HG03045 (cell line): ENCODE data around the gene SEC61A1.
A peak's percentile ranks its signal among the peaks of the same experiment; 100 is the strongest.

ENCODE experiments used
- ATAC-seq: cut with Tn5 transposase; IDR thresholded peaks from one replicate; pipeline ENCODE4 v1.9.1; 2021; ENCODE audit warnings: mild to moderate bottlenecking, moderate library complexity; ENCODE audit not compliant: unreplicated experiment

Gene SEC61A1

DNA sequence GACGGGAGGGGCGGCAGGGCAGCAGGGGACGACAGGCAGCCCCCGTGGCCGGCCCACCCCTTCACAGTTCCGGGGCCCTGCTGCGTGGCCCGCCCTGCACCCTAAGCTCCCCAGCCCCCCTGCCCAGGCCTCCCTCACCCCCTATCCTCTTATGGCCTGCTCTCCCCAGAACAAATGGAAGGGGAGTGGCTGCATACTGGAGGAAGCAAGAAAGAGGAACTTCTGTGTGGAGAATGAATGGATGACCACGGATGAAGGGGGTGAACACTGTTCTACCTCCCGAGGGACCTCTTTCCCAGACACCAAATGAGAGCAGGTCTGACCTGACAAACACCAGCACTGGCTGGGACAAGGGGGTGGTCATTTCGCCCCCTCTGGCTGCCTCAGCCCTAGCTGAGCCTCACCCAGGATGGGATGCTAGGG lies 25.0 kb downstream of the SEC61A1 start:
- ATAC-seq = no peak

DNA sequence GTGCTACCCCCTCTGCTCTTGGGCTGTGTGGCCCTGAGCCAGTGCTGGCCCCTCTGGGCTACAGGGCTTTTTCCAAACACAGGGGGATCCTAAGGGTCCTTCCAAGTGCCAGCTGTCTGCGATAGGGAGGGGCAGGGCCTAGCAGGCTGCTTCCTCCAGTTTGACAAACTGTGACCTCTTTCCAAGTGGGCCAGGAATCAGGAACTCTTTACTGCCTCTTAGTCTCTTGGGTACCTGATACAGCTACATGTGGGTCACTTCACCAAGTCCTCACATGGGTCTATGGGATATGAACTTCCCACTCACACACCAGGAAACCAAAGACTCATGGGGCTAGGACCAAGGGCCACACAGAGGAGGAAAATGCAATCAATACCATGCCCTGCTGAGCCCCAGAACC lies 25.4 kb downstream of the SEC61A1 start:
- no peak for ATAC-seq

DNA sequence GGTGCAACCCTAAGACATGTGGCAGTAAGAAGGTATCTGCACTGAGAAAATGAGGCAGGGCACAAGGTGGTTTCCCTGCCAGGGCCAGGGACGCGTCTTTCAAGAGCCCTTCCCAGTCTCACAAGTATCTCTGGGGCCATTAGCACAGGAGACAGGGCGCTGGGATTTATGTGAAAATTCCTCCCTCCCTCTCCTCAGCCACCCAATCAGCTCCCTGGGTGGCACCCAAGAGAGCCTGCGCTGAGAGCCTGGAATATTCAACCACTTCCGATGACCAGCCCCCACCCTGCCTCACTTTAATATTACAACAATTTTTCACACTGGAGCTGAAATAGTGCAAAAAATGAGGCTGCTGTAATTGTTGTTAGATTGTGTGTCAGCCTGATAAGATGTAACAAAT lies 26.1 kb downstream of the SEC61A1 start:
- ATAC-seq = no peak

DNA sequence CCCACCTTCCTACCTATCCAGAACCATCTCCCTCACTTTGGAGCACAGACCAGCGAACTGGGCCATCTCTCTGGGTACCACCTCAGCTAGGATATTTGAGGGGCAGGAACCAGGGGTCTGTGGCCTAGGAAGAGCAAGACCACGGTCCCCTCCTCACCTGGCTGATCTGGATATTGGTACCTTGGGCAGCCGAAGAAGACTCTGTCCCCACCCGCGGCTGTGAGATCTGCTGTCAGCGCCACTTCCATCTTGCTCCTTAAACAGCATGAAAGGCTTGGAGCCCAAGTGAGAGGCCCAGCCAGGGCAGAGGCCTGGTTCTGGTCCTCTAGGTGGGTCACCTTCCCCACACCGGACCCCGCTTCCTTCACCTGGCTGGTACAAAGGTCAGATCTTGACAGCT lies 26.6 kb downstream of the SEC61A1 start:
- ATAC-seq = no peak

DNA sequence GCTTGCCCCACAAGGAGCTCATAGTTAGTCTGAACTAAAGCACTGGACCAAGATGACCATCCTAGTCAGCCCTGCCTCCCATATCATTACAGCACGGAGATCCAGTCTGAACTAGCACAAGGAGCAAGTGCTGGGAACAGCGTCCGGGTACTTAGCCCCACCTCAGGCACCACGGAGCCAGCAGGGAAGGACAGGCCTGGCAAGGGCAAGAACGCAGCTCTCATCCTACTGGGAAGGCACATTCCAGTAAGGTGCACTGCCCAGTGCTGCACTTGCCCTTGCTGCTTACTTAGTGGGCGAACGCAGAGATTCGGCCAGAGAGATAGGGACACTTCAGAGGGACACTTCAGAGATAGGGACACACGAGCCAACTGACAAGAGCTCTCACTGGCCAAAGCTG lies 27.6 kb downstream of the SEC61A1 start:
- ATAC-seq = no peak

DNA sequence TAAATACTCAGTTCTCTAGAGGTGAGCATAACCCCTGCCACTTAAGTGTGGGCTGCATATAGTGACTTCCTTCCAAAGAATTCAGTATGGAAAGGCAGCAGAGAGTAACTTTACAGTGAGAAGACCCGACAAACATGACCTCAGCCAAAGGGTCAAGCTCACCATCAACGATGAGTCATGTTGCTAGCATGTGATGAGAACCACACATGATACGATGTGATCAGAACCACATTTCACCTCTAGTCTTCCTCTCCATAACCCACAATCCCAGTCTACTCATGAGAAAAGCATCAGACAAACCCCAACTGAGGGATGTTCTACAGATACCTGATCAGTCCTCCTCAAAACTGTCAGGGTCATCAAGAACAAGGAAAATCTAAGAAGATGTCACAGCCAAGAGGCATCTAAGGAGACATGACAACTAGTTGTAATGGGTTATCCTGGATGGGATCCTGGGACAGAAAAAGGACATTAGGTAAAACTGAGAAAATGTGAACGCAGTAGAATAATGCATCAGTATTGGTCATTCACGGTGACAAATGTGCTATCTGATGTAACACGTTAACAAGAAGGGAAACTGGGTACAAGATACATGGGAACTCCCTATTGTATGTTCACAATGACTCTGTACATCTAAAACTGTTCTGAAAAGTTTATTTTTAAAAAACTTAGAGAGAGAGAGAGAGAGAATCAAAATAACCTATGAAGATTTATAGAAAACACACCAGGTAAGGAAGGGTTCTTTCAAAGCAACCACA lies 28.3 kb downstream of the SEC61A1 start:
- no peak for ATAC-seq

DNA sequence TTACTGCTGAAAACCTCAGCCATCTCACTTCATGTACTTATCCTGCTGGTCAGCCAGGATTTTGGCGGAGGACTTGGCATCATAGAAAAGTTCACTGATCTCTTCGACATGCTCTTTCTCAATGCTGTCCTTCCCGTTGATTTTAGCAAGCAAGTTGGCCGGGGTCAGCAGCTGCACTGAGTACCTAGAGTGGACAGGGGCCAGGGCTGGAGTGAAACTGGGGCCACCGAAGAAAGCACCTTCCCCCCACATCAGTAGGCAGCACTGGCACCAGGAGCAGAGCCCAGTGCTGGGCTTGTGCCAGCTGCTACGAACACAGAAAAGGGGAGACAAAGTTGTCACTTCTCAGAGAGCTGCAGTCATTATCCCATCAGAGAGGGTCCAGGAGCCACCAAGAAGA lies 29.0 kb downstream of the SEC61A1 start:
- ATAC-seq = no peak

DNA sequence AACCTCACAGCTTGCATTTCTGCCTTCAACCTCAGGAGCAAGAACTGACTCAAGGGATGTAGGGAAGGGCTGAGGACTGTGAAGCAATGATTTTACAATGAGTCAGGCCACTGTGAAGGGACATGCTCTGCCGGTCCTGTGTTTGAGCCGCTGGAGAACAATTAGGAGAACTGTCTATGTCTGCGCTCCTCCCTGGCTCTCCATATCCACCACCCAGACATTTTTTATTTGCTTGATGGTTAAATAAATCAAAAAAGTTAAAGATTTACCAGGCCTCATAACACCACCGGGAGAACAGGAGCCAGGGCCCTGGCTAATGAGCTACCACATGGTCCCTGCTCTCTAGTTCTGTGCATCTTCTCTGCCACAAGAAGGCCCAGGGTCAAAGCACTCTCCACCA lies 29.6 kb downstream of the SEC61A1 start:
- no peak for ATAC-seq

DNA sequence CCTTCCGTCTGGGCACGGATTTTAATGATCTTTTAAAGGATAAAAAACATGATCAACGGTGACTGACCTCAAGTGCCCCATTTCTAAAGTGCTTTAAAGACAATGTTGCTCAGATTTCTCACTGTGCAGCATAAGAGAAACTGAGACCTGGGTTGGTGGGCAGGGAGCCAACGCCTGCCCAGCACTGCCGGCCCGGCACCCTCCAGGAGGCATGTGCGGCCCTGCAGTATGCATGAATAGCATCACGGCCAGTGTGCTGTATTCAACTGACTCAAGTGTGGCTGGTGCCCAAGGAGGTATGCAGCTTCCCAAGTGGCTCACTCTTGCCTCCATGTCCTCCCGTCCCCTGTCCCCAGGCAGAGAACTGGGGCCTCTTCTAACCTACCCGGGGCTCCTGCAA lies 30.3 kb downstream of the SEC61A1 start:
- ATAC-seq = no peak

DNA sequence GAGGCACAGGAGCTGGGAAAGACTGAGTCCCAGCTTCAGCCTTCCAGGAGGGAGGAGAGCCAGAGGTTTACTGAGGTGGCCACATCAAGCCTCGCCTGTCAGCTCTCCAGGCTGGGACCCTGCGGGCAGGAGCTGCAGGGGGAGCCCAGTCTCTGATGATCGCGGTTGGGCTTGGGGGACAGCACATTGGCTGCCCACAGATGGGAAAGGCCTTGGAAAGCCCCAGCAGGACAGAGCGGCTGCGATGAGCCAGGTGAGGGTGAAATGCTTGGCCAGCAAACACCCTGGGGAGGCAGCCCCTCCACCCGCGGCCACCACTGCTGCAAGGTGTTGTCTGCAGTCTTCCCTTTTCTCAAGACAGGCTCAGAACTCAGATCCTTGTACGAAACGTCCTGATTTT lies 31.2 kb downstream of the SEC61A1 start:
- no peak for ATAC-seq

DNA sequence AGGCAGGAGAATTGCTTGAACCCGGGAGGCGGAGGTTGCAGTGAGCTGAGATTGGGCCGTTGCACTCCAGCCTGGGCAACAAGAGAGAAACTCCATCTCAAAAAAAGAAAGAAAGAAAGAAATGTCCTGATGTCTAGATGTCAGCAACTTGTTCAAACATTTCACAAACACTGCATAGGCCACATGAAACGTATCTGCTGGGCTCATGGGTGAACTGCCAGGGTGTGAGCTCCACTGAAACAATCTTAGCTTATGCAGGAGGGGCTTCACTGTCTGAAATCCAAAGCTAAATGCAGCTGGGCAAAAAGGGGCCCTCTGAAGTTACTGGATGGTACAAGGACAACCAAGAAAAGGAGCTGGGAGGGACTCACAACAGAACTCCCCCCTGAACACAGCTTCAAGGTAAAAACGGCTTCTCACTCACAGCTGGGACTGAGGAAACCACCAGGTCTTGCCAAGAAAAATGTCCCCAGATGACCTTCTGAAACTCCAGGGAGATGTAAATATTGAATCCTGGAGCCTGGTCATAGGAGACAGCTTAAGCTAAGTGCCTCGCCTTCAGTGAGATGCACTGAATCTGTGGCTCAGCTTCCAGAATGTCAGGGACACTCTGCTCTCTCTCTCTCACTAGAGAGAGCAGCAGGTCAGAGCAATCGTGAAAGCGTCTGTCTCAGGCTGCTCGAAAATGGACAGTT lies 31.9 kb downstream of the SEC61A1 start:
- ATAC-seq = no peak

DNA sequence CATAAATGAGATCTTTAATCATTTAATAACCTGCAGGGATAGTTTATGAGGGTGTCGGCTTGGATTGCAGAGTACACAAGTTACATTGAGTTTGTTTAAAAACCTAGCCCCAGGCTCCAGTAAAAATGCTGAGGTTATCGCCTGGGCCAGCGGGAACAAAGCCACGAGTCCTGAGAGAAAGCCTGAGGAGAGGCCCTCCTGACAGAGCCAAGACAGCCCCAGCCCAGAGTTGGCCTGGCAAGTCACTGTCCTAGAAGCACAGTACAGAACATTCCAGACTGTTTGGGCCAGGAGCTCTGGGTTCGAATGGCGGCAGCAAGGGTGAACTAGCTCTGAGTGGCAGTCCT lies 32.4 kb downstream of the SEC61A1 start:
- ATAC-seq = no peak

DNA sequence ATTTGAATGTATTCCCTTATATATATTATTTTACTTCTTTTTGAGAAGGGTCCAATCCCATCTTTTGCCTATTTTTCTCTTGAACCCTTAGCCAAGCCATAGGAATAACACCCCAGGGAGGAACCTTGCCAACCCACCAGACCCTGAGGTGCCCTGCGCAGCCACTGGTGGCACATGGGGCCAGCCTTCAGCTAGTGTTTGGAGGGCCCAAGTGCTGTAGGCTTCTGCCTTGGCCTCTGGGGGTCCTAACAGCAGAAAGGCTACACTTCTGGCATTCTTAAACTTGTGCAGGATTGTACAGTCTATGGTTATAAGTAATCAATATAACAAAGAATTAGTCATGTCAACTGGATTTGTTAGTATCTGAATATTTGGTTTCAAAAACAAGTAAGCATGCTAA lies 36.9 kb downstream of the SEC61A1 start:
- ATAC-seq = no peak

DNA sequence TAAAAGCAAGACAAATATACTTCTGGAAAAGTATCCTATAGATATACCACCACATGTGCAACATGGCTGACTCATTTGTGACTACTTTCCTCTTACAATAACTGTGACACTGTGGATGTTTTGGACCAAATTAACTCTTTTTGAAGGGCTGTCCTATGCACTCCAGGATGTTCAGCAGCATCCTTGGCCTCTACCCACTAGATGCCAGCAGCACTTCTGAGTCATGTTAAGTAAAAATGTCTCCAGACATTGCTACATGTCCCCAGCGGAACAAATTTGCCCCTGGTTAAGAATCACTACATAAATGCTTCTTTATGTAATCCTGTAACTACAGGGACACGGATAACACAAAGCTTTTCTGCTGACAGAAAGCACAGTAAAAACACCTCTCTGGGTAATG lies 39.3 kb downstream of the SEC61A1 start:
- no peak for ATAC-seq

DNA sequence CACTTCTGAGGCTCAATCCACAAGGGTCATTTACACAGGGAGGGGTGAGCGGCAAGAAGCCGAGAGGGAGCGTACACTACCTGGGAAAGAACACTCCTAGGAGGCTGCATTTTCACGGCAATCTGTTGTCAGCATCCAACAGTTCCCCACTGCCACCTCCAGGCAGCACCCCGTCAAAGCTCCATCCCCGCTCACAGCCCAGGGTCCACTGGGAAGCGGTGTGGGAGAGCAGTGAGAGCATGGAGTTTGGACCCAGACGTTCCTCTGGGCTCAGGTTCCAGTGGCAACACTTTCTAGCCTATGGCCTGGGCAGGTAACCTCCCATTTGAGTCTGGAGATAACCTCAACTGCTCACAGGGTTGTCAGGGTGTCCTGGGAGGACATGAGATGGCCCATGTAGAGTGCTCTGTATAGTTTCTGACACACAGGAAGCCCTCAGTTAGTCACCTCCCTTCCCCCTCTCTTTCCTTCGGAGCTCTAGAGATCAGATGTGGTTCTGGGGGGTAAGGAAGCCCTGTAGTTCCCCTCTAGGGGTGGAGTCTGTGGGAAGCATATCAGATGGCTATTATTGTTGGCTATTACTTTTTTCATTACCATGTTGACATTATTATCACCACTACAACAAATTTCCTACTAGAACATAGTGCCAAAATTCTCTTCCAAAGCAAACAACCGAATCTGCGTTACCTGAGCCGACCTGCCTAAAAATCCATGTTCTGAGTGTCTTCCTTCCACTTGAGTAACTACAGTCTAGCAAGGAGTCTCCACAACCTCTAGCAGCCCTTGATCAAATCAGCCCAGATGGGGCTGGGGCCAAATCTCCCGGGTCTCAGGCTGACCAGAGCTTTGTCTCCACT lies 42.3 kb downstream of the SEC61A1 start:
- no peak for ATAC-seq

DNA sequence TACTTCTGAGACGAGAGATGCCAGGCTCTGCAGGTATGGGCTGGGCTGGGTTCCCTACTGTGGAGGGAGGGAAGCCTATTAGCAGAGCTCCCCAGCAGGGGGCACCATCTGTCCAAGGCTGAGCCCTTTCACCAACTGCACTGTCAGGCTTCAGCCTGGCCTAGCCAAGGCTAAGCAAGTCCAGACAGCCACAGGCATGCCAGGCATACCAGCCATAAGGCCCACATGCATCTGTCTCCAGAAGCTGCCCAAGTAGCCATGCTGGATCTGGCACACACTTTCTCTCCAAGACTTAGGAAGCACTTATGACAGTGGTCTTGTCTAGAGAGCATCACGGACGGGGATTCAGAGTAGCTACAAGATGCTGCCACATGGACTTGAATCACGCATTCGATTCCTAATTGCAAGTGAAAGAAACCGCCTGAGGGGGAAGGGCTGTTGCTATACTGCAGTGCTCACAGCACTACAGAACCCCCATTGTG lies 43.0 kb downstream of the SEC61A1 start:
- peak; percentile 87 for ATAC-seq

DNA sequence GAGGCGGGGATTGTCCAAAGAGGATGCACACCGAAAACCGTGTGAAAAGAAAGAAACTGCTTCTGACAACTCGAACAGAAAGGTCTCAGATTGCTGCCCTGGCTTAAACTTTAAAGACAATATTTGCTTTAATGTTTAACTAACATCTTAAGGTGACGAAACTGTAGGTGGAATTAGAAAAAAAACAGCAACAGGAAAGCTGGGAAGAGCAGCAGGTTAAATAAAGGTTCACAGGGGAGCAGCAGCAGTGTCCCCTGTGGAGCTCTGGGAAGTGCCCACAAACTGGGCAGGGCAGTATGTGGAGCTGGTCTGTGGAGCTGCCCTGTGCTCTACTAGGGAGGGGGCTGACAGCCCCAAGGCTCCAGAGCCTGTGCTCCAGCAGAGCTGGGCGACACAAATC lies 46.0 kb downstream of the SEC61A1 start:
- ATAC-seq = no peak

DNA sequence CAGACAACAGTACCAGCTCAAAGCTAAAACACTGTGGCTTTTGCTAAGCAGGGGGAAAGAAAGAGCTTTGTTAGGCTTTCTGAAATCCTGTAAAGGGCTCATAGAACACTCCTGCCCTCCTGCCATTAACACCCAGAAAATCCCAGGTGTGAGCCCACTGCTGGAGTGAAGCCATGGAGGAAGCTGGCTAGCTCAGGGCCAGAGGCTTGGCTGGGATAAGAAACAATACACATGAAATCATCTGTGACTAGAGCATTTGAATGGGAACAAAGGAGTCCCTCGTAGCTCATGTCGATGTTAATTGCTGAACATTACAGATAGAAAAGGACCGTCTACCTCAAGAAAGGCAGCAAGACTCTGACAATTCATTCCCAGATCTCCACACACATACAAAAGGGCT lies 47.9 kb downstream of the SEC61A1 start:
- ATAC-seq = no peak

DNA sequence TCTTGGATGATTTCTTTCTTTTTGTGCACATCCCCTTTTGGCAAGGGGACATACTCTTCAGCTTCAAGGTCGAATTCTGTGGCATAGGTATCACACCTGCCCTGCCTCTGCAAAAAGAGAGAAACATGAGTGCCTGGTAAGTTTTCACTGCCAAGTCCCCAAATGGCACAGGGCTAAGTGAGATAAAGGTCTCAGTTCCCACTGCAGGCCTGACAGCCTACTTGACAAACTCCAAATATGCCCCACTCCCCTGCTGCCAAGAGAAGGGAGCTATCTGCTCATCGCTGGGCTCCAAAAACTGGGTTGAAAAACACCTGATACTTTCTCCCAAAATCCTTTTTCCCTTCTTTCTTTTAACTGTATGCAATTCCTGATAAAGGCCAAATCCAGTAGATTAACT lies 48.4 kb downstream of the SEC61A1 start:
- no peak for ATAC-seq

DNA sequence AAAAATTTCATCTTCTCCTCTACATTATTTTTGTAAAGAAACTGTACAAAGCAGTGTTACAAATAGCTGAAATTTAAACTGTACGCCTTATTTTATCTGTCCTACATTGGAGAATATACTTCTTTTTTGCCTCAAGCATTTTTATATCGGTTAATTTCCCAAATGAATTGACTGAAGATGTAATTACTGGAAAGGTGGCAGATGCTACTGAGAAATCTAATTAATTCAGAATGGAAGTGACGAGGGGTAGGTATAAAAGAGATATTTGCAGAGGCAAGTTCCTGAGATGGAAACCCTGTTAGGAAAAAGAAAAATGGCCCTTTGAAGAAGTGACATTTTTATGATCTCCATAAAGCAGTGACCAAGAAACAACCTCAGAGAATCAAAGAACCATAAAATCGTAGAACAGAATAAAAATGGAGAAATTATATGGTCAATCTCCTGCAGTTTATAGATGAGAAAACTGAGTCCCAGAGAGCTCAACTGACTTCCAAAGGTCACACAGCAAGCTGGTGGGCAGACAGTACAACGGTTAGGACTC lies 51.0 kb downstream of the SEC61A1 start:
- ATAC-seq = no peak

DNA sequence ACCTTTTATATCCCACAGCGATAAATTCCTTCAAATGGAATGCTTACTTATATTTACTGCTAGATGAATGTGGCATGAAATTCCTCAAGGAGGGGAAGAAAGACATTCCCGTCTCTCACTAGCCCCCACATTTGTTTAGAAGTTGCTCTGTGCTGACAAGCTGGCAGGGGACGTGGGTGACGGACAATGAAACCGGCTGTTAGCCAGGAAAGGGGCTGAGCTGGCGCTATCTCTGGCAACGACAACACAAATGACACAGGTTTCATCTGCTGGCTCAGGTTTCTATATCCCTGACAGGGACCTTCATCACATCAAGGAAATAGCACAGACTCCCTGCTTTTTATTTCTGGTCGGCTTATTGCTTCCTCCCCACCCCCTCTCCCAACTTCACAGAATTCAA lies 55.6 kb downstream of the SEC61A1 start:
- no peak for ATAC-seq
